GM23338 (cell line): ENCODE data around the gene ADTRP. TPM values are rescaled to one million over a fixed set of nuclear protein-coding genes. Genes with fewer than 3 reads are reported as not detected.

Source experiments
- ATAC-seq: fragments of 200-7000 bp; cut with Tn5 transposase; 3 replicates; pipeline ENCODE4 v1.9.1; 2020
- DNase-seq: peaks from one replicate; pipeline ENCODE4 v3.0.0-alpha.2; 2015; ENCODE audit warnings: low spot score
- H2AFZ ChIP-seq: fragments of 200-600 bp; sonication (generic); 2 replicates; pipeline ENCODE4 v1.8.0; 2016; ENCODE audit warnings: antibody characterized with exemption, mild to moderate bottlenecking, moderate library complexity
- H3F3A ChIP-seq: fragments of 200-600 bp; sonication (generic); replicated peaks from 2 replicates; pipeline ENCODE4 v1.8.0; 2017; ENCODE audit warnings: antibody characterized with exemption, mixed run types, low read depth
- H3K27ac ChIP-seq: fragments of 200-600 bp; sonication (generic); 2 replicates; pipeline ENCODE4 v1.6.1; 2016; ENCODE audit warnings: low read depth
- H3K27me3 ChIP-seq: fragments of 200-600 bp; sonication (generic); 2 replicates; pipeline ENCODE4 v1.8.0; 2016; ENCODE audit warnings: mild to moderate bottlenecking, mixed run types, moderate library complexity; ENCODE audit not compliant: insufficient read depth
- H3K36me3 ChIP-seq: fragments of 200-600 bp; sonication (generic); 2 replicates; pipeline ENCODE4 v1.8.0; 2016; ENCODE audit warnings: mild to moderate bottlenecking; ENCODE audit not compliant: insufficient read depth
- H3K4me1 ChIP-seq: fragments of 200-600 bp; sonication (generic); 2 replicates; pipeline ENCODE4 v1.8.0; 2016; ENCODE audit warnings: mild to moderate bottlenecking, moderate library complexity; ENCODE audit not compliant: insufficient read depth
- H3K4me2 ChIP-seq: fragments of 200-600 bp; sonication (generic); 2 replicates; pipeline ENCODE4 v1.7.1; 2017; ENCODE audit warnings: mixed run types
- H3K4me3 ChIP-seq: fragments of 200-600 bp; sonication (generic); 2 replicates; pipeline ENCODE4 v1.6.1; 2016; ENCODE audit warnings: mixed run types
- H3K79me2 ChIP-seq: fragments of 200-600 bp; sonication (generic); replicated peaks from 2 replicates; pipeline ENCODE4 v1.8.0; 2017; ENCODE audit warnings: mild to moderate bottlenecking; ENCODE audit not compliant: insufficient read depth
- H3K9me2 ChIP-seq: fragments of 200-600 bp; sonication (generic); 2 replicates; pipeline ENCODE4 v1.8.0; 2017; ENCODE audit not compliant: insufficient read depth
- H4K20me1 ChIP-seq: fragments of 200-600 bp; sonication (generic); replicated peaks from 2 replicates; pipeline ENCODE4 v1.8.0; 2017; ENCODE audit warnings: mild to moderate bottlenecking; ENCODE audit not compliant: insufficient read depth
- H3K27ac Mint-ChIP-seq: 2 replicates; pipeline ENCODE4 v1.8.0; 2020; ENCODE audit warnings: inconsistent platforms, mild to moderate bottlenecking, moderate library complexity, mixed read lengths
- H3K27me3 Mint-ChIP-seq: 3 replicates; pipeline ENCODE4 v1.8.0; 2022; ENCODE audit warnings: low read depth, mild to moderate bottlenecking, moderate library complexity, mixed read lengths, inconsistent platforms; ENCODE audit not compliant: insufficient read depth, poor library complexity
- H3K36me3 Mint-ChIP-seq: 3 replicates; pipeline ENCODE4 v1.8.0; 2021; ENCODE audit warnings: low read depth, mild to moderate bottlenecking, inconsistent platforms, moderate library complexity, mixed read lengths
- H3K4me1 Mint-ChIP-seq: 3 replicates; pipeline ENCODE4 v1.8.0; 2020; ENCODE audit warnings: mild to moderate bottlenecking, inconsistent platforms, mixed read lengths
- H3K4me3 Mint-ChIP-seq: 3 replicates; pipeline ENCODE4 v1.8.0; 2021; ENCODE audit warnings: moderate library complexity, mild to moderate bottlenecking, inconsistent platforms, mixed read lengths
- H3K9me3 Mint-ChIP-seq: 3 replicates; pipeline ENCODE4 v1.8.0; 2020; ENCODE audit warnings: moderate library complexity, mild to moderate bottlenecking, inconsistent platforms, mixed read lengths
- CREB1 ChIP-seq: fragments of 250-450 bp; sonication (Bioruptor Pico); IDR thresholded peaks from 2 replicates; pipeline ENCODE4 v1.5.0; 2020; ENCODE audit warnings: low read depth, mild to moderate bottlenecking, moderate library complexity
- CTCF ChIP-seq, 2 experiments: fragments of 200-600 bp in 1 of 2; sonication (generic) in 1 of 2; conservative IDR thresholded peaks; 2 replicates each; pipeline versions ENCODE4 v1.5.1 to v1.6.1; 2016 to 2017; ENCODE audit warnings: antibody characterized with exemption in 2 of 2, low read depth in 2 of 2, mild to moderate bottlenecking in 2 of 2, moderate library complexity in 1 of 2
- EZH2 ChIP-seq: fragments of 200-600 bp; sonication (generic); IDR thresholded peaks from one replicate; pipeline ENCODE4 v1.8.0; 2017; ENCODE audit warnings: antibody characterized with exemption, mild to moderate bottlenecking, low read depth; ENCODE audit not compliant: unreplicated experiment
- EZH2phosphoT487 ChIP-seq: fragments of 200-600 bp; sonication (generic); IDR thresholded peaks from one replicate; pipeline ENCODE4 v1.8.1; 2018; ENCODE audit warnings: antibody characterized with exemption; ENCODE audit not compliant: unreplicated experiment
- JUNB ChIP-seq: IDR thresholded peaks from one replicate; pipeline ENCODE4 v1.6.1; 2016; ENCODE audit warnings: antibody characterized with exemption; ENCODE audit not compliant: unreplicated experiment
- NANOG ChIP-seq: IDR thresholded peaks from 2 replicates; pipeline ENCODE4 v1.6.1; 2016; ENCODE audit warnings: antibody characterized with exemption, borderline replicate concordance
- POLR2AphosphoS5 ChIP-seq: IDR thresholded peaks from 2 replicates; pipeline ENCODE4 v1.6.1; 2016; ENCODE audit warnings: antibody characterized with exemption, low read depth
- STAT1 ChIP-seq: IDR thresholded peaks from one replicate; pipeline ENCODE4 v1.6.1; 2016; ENCODE audit warnings: antibody characterized with exemption; ENCODE audit not compliant: unreplicated experiment
- ZNF114 ChIP-seq: fragments of 250-450 bp; sonication (Bioruptor Pico); IDR thresholded peaks from 2 replicates; pipeline ENCODE4 v1.5.0; 2020; ENCODE audit warnings: mild to moderate bottlenecking, moderate library complexity
- ZNF331 ChIP-seq: fragments of 250-450 bp; sonication (Bioruptor Pico); IDR thresholded peaks from 2 replicates; pipeline ENCODE4 v1.5.0; 2020; ENCODE audit warnings: low read depth, mild to moderate bottlenecking, moderate library complexity
- ZNF462 ChIP-seq: fragments of 250-450 bp; sonication (Bioruptor Pico); IDR thresholded peaks from 2 replicates; pipeline ENCODE4 v1.5.0; 2020; ENCODE audit warnings: mild to moderate bottlenecking, moderate library complexity
- polyA plus RNA-seq: library from polyadenylated mRNA; unstranded; fragments of >200 nt; fragmentation: Nextera tagmentation; extraction: Ambion mirVana; gene quantifications from 2 replicates; pipeline ENCODE4 v1.2.1, GENCODE V29; 2016
- total RNA-seq: library from RNA; depleted of rRNA; stranded (reverse); fragments of >200 nt; shearing (Covaris generic); gene quantifications from 2 replicates; pipeline ENCODE4 v1.2.3, GENCODE V29; 2014
- TF ChIP-seq, protein P1 (sequence below): IDR thresholded peaks from 2 replicates; pipeline ENCODE4 v1.6.1; 2016; ENCODE audit warnings: antibody characterized with exemption
- TF ChIP-seq, protein P2 (sequence below): IDR thresholded peaks from one replicate; pipeline ENCODE4 v1.6.1; 2018; ENCODE audit warnings: antibody characterized with exemption; ENCODE audit not compliant: unreplicated experiment

ADTRP gene
- total and polyA plus RNA-seq, 2 experiments from 2014 or later: not detected

- no peak for TF ChIP-seq EZH2
- TF ChIP-seq, protein P1, sequence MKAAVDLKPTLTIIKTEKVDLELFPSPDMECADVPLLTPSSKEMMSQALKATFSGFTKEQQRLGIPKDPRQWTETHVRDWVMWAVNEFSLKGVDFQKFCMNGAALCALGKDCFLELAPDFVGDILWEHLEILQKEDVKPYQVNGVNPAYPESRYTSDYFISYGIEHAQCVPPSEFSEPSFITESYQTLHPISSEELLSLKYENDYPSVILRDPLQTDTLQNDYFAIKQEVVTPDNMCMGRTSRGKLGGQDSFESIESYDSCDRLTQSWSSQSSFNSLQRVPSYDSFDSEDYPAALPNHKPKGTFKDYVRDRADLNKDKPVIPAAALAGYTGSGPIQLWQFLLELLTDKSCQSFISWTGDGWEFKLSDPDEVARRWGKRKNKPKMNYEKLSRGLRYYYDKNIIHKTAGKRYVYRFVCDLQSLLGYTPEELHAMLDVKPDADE: no peak
- TF ChIP-seq, protein P2, sequence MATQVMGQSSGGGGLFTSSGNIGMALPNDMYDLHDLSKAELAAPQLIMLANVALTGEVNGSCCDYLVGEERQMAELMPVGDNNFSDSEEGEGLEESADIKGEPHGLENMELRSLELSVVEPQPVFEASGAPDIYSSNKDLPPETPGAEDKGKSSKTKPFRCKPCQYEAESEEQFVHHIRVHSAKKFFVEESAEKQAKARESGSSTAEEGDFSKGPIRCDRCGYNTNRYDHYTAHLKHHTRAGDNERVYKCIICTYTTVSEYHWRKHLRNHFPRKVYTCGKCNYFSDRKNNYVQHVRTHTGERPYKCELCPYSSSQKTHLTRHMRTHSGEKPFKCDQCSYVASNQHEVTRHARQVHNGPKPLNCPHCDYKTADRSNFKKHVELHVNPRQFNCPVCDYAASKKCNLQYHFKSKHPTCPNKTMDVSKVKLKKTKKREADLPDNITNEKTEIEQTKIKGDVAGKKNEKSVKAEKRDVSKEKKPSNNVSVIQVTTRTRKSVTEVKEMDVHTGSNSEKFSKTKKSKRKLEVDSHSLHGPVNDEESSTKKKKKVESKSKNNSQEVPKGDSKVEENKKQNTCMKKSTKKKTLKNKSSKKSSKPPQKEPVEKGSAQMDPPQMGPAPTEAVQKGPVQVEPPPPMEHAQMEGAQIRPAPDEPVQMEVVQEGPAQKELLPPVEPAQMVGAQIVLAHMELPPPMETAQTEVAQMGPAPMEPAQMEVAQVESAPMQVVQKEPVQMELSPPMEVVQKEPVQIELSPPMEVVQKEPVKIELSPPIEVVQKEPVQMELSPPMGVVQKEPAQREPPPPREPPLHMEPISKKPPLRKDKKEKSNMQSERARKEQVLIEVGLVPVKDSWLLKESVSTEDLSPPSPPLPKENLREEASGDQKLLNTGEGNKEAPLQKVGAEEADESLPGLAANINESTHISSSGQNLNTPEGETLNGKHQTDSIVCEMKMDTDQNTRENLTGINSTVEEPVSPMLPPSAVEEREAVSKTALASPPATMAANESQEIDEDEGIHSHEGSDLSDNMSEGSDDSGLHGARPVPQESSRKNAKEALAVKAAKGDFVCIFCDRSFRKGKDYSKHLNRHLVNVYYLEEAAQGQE: no peak
- no peak for TF ChIP-seq JUNB
- no peak for TF ChIP-seq ZNF331 (CRISPR knock-in tag)
- no peak for TF ChIP-seq ZNF114
- no peak for TF ChIP-seq STAT1
- TF ChIP-seq EZH2phosphoT487: no peak
- TF ChIP-seq CREB1 (CRISPR knock-in tag): no peak
- TF ChIP-seq CTCF (conservative IDR thresholded peaks at IDR 0.05; ENCODE audit: low read depth in 2 of 2): no peak
- no peak for TF ChIP-seq POLR2AphosphoS5
- TF ChIP-seq ZNF462 (CRISPR knock-in tag): no peak
- no peak for TF ChIP-seq NANOG
- no peaks in the 10 kb centered on the region for H3K79me2 ChIP-seq
- peaks cover 15% of the 10 kb centered on the region for H3K4me1 ChIP-seq
- no peak overlapping the region for H3K4me2 ChIP-seq
- H3K4me3 ChIP-seq: no peak overlapping the region
- no peak overlapping the region for H3K4me3 Mint-ChIP-seq
- H3K27ac ChIP-seq: no peak overlapping the region
- DNase-seq: no peak
- peaks cover 32% of the 10 kb centered on the region for H3K4me1 Mint-ChIP-seq
- no peak overlapping the region; the same call in 1 of the 2 replicates for H3K27ac Mint-ChIP-seq
- H3K36me3 Mint-ChIP-seq: no peaks in the 10 kb centered on the region
- H4K20me1 ChIP-seq: no peaks in the 10 kb centered on the region
- H3K27me3 ChIP-seq: no peaks in the 10 kb centered on the region
- no peak for ATAC-seq
- H3F3A ChIP-seq: no peaks in the 10 kb centered on the region
- no peak overlapping the region for H2AFZ ChIP-seq
- 0 out of 2 replicates have a peak, but pooled peaks cover 2% of the 10 kb centered on the region for H3K9me2 ChIP-seq
- H3K27me3 Mint-ChIP-seq: peaks cover 12% of the 10 kb centered on the region
- H3K9me3 Mint-ChIP-seq: no peaks in the 10 kb centered on the region
- H3K36me3 ChIP-seq: no peaks in the 10 kb centered on the region
Observed at GRCh38 chr6:11808054-11808453, 29.5 kb upstream of the ADTRP start.
